Activated T-helper 2 cell treated with anti-CD3 and anti-CD28 coated beads, Interferon-gamma antibody, Interleukin-2, Interleukin-4, amounts not matched to agents 10 μg/mL and 5 μg/mL and 100 μg/mL, durations not matched to agents 14 hours and 24 hours and 36 hours (primary cell): ENCODE results near the gene RAB34. TPM values are rescaled to one million over a fixed set of nuclear protein-coding genes. Genes with fewer than 3 reads are reported as not detected.

Experiments used
- total RNA-seq: library from RNA; stranded (reverse); gene quantifications from 2 replicates; pipeline ENCODE4 v1.2.3, GENCODE V29; 2022

Gene RAB34
- total RNA-seq, 1 donor from 2014 or later: 19.4 TPM

Other genes with a start within 250 kb of the RAB34 start
- gene SLC13A2, start 244.2 kb downstream of the RAB34 start, total RNA-seq: not detected in 2 replicates
- not detected in 2 replicates for gene FOXN1, start 211.5 kb downstream of the RAB34 start, total RNA-seq
- gene UNC119, start 165.2 kb downstream of the RAB34 start, total RNA-seq: 55.3 and 63.9 TPM in 2 replicates
- gene PIGS, start 146.3 kb downstream of the RAB34 start, total RNA-seq: 65.1 and 70.9 TPM in 2 replicates
- 95.0 and 95.7 TPM in 2 replicates for gene ALDOC, start 141.0 kb downstream of the RAB34 start, total RNA-seq
- gene SPAG5, start 118.8 kb downstream of the RAB34 start, total RNA-seq: 92.5 and 98.8 TPM in 2 replicates
- gene RSKR, start 103.7 kb downstream of the RAB34 start, total RNA-seq: 35.2 and 37.9 TPM in 2 replicates
- gene BLTP2, start 72.7 kb downstream of the RAB34 start, total RNA-seq: 196 and 213 TPM in 2 replicates
- 40.3 and 49.2 TPM in 2 replicates for gene SDF2, start 56.0 kb downstream of the RAB34 start, total RNA-seq
- gene SUPT6H, start 55.7 kb downstream of the RAB34 start, total RNA-seq: 97.5 and 102 TPM in 2 replicates
- gene PROCA1, start 6.0 kb downstream of the RAB34 start, total RNA-seq: 7.0 and 7.7 TPM in 2 replicates
- gene RPL23A, start 2.1 kb upstream of the RAB34 start, total RNA-seq: 1,712 and 1,733 TPM in 2 replicates
- 8.0 and 8.2 TPM in 2 replicates for gene TLCD1, start 8.4 kb upstream of the RAB34 start, total RNA-seq
- 3.6 and 4.2 TPM in 2 replicates for gene NEK8, start 10.9 kb upstream of the RAB34 start, total RNA-seq
- gene TRAF4, start 26.1 kb upstream of the RAB34 start, total RNA-seq: 125 and 129 TPM in 2 replicates
- gene FAM222B, start 124.9 kb upstream of the RAB34 start, total RNA-seq: 19.6 and 23.0 TPM in 2 replicates
- 54.5 and 60.4 TPM in 2 replicates for gene ERAL1, start 137.1 kb upstream of the RAB34 start, total RNA-seq
- gene FLOT2, start 179.9 kb upstream of the RAB34 start, total RNA-seq: 136 and 143 TPM in 2 replicates
- gene DHRS13, start 185.2 kb upstream of the RAB34 start, total RNA-seq: 30.6 and 32.9 TPM in 2 replicates
- 59.5 and 62.1 TPM in 2 replicates for gene PHF12, start 233.7 kb upstream of the RAB34 start, total RNA-seq